LHCN-M2 (cell line): Measurements from ENCODE around the gene OR2W1. TPM values are rescaled to one million over a fixed set of nuclear protein-coding genes. Genes with fewer than 3 reads are reported as not detected.
A peak's percentile ranks its signal among the peaks of the same experiment; 100 is the strongest.

Experiments
- DNase-seq: peaks from one replicate; pipeline ENCODE4 v3.0.0-alpha.2; 2012; ENCODE audit warnings: low read depth
- polyA plus RNA-seq: library from polyadenylated mRNA; unstranded; fragments of >200 nt; gene quantifications from one replicate; pipeline ENCODE4 v1.2.1, GENCODE V29; 2012; ENCODE audit warnings: missing spikeins
- total RNA-seq: library from RNA; depleted of rRNA; stranded (reverse); fragments of >200 nt; gene quantifications from 2 replicates; pipeline ENCODE4 v1.2.3, GENCODE V29; 2014; rRNA removed

Gene OR2W1
- not detected in 2 replicates for total RNA-seq
- polyA plus RNA-seq: not detected

DNA sequence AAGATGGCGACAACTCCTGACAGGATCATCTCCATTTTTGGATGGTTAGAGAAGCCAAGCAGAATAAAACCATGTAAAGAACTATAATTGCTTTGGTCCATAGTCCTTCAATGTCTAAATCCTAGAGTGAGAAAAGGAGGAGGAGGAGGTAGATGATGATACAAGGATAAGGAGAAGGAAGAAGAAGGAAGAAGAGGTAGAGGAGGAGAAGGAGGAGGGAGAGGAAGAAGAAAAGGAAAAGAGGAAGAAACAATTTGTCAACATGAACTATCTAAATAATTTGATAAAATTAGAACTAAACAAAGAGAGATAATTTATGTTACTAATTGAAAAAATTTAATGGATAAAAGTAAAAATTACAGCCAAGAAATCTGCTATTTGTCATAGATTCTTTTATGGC lies at the start of gene OR2W1:
TSS of gene OR2W1 (minus strand) at position 101 of the 400 bp plus-strand sequence. CDS start at position 101, 0 bp downstream.
- no peak for DNase-seq

- DNase-seq: no peak
Measured at GRCh38 chr6:29092957-29093356, 48.0 kb upstream of the OR2W1 start.

DNA sequence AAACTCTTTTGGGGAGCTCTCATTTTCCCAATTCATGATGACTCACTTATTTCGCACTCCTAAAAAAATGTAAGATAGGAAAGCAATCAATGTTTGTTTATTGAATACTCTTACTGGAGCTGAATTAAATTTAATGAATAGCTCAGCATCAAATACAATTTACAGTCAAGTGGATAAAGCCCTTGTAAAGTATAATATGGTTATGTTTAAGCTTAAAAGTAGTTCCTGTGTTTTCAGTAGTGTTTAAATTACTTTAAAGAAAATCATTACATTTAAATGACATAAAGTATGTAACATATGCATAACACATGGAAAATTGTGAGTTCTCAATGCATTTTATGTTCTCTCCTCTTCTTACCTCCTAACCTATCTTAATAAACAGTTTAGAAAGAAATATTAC lies 42.2 kb upstream of the OR2W1 start, which contains the start of gene OR2B3:
TSS of gene OR2B3 (minus strand) at position 101 of the 400 bp plus-strand sequence. CDS start at position 36, 65 bp downstream.
- DNase-seq: no peak

GRCh38 chr6:29082457-29082856 lies 37.5 kb upstream of the OR2W1 start:
- DNase-seq: no peak

DNA sequence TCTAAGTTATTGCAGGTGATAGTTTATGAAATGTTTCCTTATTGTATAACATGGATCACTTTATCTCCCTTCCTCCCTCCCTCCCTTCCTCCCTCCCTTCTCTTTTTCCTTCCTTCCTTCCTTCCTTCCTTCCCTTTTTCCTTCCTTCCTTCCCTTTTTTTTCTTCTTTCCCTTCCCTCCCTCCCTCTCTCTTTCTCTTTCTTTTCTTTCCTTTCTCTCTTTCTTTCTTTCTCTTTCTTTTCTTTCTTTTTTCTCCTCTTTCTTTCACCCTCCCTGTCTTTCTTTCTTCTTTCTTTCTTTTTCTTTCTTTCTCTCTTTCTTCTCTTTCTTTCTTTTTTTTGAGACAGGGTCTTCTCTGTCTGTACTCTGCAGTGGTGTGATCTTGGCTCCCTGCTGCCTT lies 36.3 kb upstream of the OR2W1 start:
- no peak for DNase-seq

- DNase-seq: no peak
Measured at GRCh38 chr6:29079203-29079602, 34.2 kb upstream of the OR2W1 start.

- DNase-seq: peak; percentile 10
Measured at GRCh38 chr6:29071831-29072723, 27.1 kb upstream of the OR2W1 start.

DNA sequence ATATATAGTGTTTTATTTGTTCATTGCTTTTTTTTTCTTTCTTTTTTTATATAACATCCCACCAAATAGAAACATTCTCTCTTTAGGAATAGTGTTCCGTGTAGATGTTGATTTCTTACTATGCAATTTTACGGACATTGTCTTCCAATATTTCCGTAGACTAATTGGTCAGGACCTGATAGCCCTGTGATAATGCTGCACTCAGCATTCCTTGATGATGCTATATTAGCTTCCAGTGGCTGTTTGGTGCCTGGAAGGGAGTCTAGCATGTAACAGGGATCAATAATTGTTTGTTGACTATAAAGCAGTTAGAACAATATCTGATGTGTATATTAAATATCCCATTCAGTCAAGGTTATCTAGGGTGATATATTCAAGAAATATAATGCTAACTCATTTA lies 6.7 kb upstream of the OR2W1 start:
- no peak for DNase-seq

DNA sequence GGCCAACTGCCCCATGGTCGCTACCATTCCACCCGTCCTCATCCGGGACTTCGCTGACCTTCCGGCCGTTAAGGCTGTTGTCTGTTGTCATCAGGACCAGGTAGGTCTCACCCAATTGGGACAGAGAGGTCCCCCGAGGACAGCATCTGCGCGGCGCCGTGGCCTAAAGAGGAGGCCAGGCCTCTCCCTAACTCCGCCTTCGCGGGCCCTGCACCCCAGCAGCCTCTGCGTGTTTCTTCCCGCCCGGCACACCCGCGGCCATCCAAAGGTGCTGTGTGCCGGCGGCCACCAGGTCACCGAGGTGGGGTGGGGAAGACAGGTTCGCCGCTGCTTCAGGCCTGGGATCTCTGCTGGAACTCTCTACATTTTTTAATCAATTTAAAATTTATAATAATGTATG lies 9.0 kb downstream of the OR2W1 start:
- DNase-seq: no peak

DNA sequence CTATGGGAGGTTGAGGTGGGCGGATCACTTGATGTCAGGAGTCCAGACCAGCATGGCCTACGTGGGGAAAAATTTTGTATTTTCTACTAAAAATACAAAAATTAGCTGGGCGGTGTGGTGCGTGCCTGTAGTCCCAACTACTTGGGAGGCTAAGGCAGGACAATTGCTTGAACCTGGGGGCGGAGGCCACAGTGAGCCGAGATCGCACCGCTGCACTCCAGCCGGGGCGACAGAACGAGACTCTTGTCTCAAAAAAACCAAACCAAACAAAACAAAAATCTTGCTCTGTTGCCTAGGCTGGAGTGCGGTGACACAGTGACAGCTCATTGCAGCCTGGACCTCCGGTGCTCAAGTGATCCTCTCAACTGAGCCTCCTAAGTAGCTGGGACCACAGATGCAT lies 16.2 kb downstream of the OR2W1 start:
- DNase-seq: no peak

GRCh38 chr6:29025927-29026585 lies 18.9 kb downstream of the OR2W1 start:
- no peak for DNase-seq

GRCh38 chr6:29021434-29021833 lies 23.5 kb downstream of the OR2W1 start:
- DNase-seq: no peak

DNA sequence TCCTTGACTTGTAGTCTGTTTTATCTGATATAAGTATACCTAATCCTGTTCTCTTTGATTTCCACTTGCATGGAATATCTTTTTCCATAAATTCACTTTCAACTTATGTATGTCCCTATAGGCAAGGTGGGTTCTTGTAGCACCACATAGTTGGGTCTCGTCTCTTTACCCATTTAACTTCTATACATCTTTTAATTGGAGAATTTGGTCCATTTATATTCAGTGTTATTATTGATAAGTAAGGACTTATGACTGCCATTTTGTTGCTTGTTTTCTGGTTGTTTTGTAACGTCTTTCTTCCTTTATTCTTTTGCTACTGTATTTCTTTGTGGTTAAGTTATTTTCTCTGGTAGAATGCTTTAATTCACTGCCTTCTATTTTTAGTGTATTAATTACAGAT lies 25.3 kb downstream of the OR2W1 start:
- no peak for DNase-seq

GRCh38 chr6:29017428-29017802 lies 27.6 kb downstream of the OR2W1 start:
- no peak for DNase-seq

DNA sequence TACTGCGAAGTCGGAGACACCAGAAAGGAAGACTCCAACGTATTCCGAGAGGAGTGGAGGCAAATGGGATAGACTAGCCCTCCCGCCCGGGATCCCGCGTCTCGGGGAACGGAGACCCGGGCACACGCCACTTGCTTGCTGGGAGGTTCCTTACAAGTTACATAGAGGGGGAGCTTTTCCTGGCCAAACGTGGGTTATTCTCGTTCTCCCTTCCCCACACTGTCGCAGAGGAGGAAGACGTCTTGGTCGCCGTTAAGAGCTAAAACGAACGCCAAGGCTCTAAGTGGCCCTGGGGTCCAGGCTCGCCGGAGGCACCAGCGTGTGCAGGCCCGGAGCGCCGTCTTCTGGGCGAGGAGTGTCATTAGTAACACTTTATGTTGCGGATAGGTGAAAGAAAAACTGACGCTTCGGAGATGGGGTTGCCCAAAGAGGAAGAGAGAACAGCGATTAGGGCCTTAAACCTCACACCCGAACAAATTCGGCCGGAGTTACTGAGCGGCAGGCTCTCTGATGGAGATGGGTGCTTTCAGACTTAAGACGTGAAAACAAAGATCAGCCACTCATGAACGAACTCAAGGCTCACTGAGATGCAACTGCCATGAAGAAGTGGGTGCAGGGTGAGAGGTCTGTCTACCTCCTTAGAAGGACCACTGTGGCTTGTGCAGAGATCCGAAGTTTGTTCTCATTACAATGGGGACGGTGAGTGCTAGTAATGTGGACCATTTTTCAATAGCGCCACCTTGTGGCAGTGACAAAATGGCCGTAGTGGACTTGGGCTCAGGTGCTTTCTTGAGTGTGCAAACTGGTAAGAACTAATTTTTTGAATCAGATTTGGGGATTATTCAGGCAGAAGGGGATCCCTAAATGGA lies 28.2 kb downstream of the OR2W1 start:
- DNase-seq: peak; percentile 69

- DNase-seq: no peak
Measured at GRCh38 chr6:29014729-29015608, 30.0 kb downstream of the OR2W1 start.

DNA sequence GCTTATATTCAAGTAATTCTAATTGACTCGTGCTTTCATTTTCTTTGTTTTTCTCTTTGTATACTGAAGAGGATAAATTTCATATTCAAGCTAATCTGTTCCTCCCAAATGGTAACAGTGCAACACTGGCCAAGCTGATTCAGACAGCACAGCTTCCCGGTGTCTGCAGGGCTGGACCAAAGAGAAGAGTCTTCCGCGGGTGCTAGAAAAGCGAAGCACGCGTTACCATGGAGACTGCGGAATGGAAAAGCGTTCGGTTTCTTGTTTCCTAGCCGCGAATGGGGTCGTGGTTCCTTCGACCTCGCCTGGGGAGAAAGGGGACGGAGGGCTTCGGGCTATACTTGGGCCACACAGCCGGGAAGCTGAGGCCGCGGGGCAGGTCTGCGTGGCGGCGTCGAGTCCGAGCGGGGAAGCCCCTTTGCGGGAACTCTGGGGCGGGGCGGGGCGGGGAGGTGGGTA lies 33.7 kb downstream of the OR2W1 start:
- DNase-seq: peak; percentile 68

DNA sequence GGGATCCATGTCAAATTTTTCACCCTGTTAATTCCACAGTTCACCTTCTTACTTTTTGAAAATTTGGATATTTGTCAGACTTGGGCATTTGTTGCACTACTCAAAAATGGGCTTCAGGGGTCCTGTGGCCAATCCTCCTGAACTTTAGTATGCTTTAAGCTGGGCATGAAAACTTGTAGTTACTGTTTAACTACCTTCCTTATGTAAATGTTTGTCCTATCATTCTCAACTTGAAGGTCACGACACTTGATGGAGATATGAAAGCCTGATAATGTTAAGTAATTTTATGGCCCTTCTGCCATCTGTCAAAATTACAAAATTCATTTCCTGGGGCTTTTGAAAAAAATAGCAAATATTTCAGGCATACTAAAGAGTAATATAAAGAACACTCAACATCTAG lies 35.6 kb downstream of the OR2W1 start:
- DNase-seq: no peak

DNA sequence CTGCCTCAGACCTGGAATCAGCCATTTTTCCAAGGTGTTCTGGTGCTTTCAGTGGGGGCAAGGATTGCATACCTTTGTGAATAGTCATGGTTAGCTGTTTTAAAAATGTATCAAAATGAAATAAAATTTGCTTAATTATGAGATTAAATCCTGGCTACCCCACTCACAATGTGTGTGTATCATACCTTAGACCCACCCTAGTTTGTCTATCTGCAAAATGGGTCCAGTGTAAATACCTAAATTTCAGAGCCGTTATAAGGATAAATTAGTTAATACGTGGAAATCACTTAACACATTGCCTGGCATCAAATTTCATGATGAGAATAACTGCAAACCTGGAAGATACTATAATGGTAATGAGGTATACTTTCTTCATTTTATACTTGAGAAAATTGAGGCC lies 36.9 kb downstream of the OR2W1 start:
- DNase-seq: no peak

- peak; percentile 70 for DNase-seq
Measured at GRCh38 chr6:29005183-29005885, 39.6 kb downstream of the OR2W1 start, which contains the start of gene ZNF311. Gene ZNF311, minus strand, starts transcription at chr6:29005315. Its CDS starts 1,361 bp downstream, at chr6:29003954.
